ENCODE results near the gene INSIG2. TPM values are rescaled to one million over a fixed set of nuclear protein-coding genes. Genes with fewer than 3 reads are reported as not detected.

INSIG2 gene
- total RNA-seq, 1 donor from 2014 or later, result 25.6 TPM

DNA sequence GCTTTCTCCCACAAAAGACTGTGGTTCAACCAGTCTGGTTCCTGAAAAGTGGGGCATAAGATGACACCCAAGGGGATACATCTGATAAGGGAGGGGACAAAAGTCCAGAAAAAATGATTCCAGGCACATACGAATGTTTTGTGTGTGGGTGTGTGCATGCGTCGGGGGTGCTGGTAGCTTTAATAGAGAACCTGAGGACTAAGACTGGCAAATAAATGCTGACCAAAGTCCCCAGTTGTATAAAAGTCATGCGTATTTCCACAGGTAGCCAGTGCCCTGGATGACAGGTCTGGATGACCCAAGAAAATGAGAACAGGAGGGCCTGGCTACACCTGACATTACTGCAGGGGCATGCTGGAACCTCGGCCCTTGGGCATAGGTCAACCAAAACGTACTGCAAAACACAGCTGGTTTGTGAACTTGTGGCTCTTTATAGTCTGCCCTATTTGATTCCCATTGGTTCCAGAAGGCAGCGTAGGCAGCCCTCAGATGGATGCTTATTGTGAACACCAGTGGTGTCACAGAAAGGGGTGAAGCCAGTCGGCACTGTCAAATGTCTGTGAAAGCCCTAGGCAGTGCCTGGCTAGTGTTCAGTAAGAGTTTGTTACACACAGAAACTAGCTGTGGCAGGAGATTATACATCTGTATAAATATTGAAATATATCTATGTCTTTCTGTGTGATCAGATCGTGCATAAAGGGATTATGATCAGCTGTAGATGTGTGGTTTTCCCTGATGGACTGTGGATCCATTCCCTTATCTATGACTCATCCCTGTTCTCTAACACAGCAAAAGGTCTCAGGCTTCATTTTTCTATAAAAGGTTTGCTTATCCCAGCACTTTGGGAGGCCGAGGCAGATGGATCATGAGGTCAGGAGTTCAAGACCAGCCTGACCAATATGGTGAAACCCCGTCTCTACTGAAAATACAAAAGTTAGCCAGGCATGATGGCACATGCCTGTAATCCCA lies 58.3 kb downstream of the INSIG2 start:
- no peaks in the 10 kb centered on the region for H3K36me3 ChIP-seq
- H3K27ac ChIP-seq, result no peak overlapping the region
- H3K4me1 ChIP-seq, result no peaks in the 10 kb centered on the region
- H3K4me3 ChIP-seq, result no peak overlapping the region
- intact Hi-C loops (cut with DNase I), result no loop called here
- no peaks in the 10 kb centered on the region for H3K9me3 ChIP-seq
- DNase-seq (no peak), ATAC-seq (no peak)
- TF ChIP-seq, protein P1, sequence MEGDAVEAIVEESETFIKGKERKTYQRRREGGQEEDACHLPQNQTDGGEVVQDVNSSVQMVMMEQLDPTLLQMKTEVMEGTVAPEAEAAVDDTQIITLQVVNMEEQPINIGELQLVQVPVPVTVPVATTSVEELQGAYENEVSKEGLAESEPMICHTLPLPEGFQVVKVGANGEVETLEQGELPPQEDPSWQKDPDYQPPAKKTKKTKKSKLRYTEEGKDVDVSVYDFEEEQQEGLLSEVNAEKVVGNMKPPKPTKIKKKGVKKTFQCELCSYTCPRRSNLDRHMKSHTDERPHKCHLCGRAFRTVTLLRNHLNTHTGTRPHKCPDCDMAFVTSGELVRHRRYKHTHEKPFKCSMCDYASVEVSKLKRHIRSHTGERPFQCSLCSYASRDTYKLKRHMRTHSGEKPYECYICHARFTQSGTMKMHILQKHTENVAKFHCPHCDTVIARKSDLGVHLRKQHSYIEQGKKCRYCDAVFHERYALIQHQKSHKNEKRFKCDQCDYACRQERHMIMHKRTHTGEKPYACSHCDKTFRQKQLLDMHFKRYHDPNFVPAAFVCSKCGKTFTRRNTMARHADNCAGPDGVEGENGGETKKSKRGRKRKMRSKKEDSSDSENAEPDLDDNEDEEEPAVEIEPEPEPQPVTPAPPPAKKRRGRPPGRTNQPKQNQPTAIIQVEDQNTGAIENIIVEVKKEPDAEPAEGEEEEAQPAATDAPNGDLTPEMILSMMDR (IDR thresholded peaks at IDR 0.05), result no peak
- H3K27me3 ChIP-seq (ENCODE audit: low read depth), result no peaks in the 10 kb centered on the region

DNA sequence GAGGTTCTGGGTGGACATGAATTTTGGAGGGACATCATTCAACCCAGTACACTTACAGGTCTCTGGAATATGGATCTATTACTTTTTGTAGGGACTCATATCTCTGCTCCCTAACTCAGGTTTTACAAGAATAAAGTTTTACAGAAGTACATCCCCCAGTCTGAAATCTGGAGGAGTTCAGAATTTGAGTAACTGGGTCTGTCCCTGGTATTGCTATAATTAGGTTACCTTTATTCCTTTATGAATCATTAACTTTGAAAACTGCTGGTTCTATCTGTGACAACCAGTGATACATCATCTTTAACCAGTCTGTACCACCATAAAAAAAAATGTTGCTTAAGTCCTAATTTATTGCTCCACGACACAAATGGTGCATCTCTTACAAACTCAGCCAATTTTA lies 59.9 kb downstream of the INSIG2 start:
- intact Hi-C loops (cut with DNase I), result no loop called here
- TF ChIP-seq, protein P1 (IDR thresholded peaks at IDR 0.05), result no peak
- H3K4me3 ChIP-seq, result no peak overlapping the region

DNA sequence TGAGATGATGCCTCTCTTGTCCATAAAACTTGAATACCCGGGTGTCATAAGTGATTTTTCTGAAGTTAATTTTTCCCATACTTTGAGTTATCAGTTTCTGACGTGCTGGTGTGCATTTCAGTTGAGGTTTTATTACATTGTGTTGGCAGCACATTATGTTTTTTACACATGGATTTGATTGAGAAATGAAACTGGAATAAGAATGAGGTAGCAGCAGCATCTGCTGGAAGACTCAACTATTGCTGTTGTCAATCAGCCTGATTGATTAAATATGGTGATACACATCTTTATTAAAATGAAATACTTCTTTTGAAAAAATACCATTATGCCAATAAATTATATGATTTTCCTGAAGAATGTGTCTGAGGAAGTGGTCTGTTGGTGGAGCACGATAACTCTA lies 60.5 kb downstream of the INSIG2 start:
- no peaks in the 10 kb centered on the region for H3K36me3 ChIP-seq
- TF ChIP-seq, protein P1 (IDR thresholded peaks at IDR 0.05), result peak; percentile 14
- intact Hi-C loops (cut with DNase I), result no loop called here
- DNase-seq, result no peak
- no peak overlapping the region for H3K27ac ChIP-seq
- H3K4me3 ChIP-seq, result no peak overlapping the region
- no peaks in the 10 kb centered on the region for H3K4me1 ChIP-seq
- no peaks in the 10 kb centered on the region for H3K27me3 ChIP-seq (ENCODE audit: low read depth)
- ATAC-seq, result no peak
- no peaks in the 10 kb centered on the region for H3K9me3 ChIP-seq

More for the DNA sequence above, 59.9 kb downstream of the INSIG2 start:
- H3K4me1 ChIP-seq, result no peaks in the 10 kb centered on the region
- DNase-seq (no peak), ATAC-seq (no peak)
- H3K36me3 ChIP-seq, result no peaks in the 10 kb centered on the region
- no peak overlapping the region for H3K27ac ChIP-seq
- no peaks in the 10 kb centered on the region for H3K9me3 ChIP-seq
- H3K27me3 ChIP-seq (ENCODE audit: low read depth), result no peaks in the 10 kb centered on the region

DNA sequence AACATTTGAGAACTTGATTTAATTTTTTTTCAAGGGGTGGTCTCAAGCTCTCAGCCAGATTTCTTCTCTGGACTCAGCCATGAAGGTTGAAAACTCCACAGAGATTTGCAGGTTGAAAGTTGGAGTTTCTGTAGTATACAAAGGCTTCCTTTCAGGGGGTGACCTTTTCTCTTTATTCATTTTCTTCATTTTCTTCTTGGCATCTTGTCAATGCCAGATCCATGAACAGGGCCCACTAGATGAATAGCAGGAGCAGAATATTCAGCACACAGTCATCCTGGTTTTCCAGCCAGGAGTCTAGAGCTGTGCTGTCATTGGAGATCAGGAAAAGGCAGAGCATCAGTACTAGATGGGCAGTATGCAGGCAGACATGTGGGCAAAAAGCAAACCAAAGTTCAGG lies 62.0 kb downstream of the INSIG2 start:
- H3K27me3 ChIP-seq (ENCODE audit: low read depth), result no peaks in the 10 kb centered on the region
- H3K4me3 ChIP-seq, result no peak overlapping the region
- TF ChIP-seq, protein P1 (IDR thresholded peaks at IDR 0.05), result no peak
- H3K4me1 ChIP-seq, result no peaks in the 10 kb centered on the region
- H3K36me3 ChIP-seq, result no peaks in the 10 kb centered on the region
- intact Hi-C loops (cut with DNase I), result no loop called here
- ATAC-seq, result no peak
- no peaks in the 10 kb centered on the region for H3K9me3 ChIP-seq
- DNase-seq, result no peak
- no peak overlapping the region for H3K27ac ChIP-seq

DNA sequence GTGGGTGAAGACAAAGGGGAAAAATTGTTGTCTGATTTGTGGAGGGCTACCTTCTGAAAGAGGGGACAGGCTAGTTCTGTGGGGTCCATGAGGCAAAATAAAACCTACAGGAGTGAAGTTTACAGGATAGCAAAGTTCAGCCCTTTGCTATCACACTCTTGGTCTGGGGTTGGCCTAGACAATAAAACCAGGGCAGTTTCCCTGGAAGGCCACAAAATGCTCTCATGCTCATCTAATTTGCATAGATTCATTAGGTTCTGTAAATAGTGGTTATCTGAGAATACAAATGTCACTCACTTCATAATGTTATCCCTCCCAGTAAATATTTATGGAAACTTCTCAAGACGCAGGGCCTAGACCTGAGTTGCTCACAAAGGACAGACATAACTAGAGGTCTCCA lies 63.6 kb downstream of the INSIG2 start:
- ATAC-seq (no peak), DNase-seq (no peak)
- intact Hi-C loops (cut with DNase I), result no loop called here
- Histone ChIP-seq H3K9me3 (no peaks in the 10 kb centered on the region), H3K36me3 (no peaks in the 10 kb centered on the region), H3K4me3 (no peak overlapping the region), H3K4me1 (no peaks in the 10 kb centered on the region), H3K27me3 (ENCODE audit: low read depth) (no peaks in the 10 kb centered on the region), H3K27ac (no peak overlapping the region)
- TF ChIP-seq, protein P1 (IDR thresholded peaks at IDR 0.05), result no peak

All from lower lobe of right lung (tissue), 2 donors.